Measurements from ENCODE around the gene GPX8. TPM values are rescaled to one million over a fixed set of nuclear protein-coding genes. Genes with fewer than 3 reads are reported as not detected.

The GPX8 gene
- total and polyA plus RNA-seq, 4 donors, result 0.68 to 1.2 (median 1.0) TPM

DNA sequence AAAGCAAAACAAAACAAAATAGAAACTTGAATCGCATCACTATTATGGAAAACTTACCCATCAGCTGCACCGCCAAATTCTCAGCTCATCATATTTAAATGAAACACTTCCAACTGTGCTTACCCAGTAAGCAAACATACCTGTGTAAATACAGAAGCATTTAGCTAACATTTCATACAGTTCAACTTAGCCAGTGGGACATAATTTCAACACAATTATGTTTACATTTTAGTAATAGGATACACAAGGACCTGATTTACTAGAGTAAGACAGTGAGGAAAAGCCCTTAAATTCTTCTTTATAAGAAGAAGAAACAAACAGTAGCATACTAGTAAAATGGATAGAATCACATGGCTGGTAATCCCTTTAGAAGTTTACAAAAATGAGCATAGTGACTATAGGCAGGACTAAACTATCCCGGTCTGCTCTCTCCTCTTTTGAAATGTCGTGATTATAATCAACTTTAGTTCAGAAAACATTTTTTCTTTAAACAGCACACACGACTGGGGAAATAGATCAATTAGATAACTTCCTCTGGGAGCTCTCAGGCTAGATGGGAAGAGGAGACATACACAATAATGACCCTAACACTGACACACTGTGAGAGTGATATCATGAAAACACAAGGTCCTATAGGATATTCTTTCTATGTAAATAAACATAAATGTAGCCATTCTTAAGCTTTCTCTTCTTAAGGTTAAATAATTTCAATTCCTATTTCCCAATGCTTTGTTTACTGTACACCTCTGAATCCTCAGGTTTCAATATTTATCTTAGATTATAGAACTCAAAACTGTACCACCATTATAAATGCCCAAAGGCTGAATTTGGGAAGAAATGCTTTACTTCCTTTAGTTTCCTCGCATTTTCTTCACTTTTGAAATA, 28.9 kb downstream of the GPX8 start (continued):
- TF ChIP-seq GABPA (IDR thresholded peaks at IDR 0.05 in 1 of 2, conservative IDR thresholded peaks at IDR 0.05 in 1 of 2), result no peak

DNA sequence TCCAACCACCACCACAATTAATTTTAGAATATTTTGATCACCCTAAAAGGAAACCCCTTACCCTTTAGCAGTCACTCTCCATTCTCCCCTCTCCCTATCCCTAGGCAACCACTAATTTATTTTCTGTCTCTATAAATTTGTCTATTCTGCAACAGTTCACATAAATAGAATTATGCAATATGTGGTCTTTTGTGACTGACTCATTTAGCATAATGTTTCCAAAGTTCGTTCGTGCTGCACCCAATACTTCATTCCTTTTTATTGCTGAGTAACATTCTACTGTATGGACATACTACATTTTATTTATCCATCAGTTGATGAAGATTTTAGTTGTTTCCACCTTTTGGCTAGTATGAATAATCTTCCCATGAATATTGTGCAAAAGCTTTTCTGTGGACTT, 31.2 kb downstream of the GPX8 start:
- H3K9me3 ChIP-seq (ENCODE audit: control insufficient read depth in 4 of 4, low read length in 3 of 4), result no peaks in the 10 kb centered on the region
- H3K4me1 ChIP-seq (ENCODE audit: control insufficient read depth in 4 of 4, insufficient read depth in 4 of 4, low read length in 3 of 4), result peaks cover 0 to 4% (median 0%) of the 10 kb centered on the region in 4 donors
- TF ChIP-seq FOXA1 (IDR thresholded peaks at IDR 0.05) (no peak), SP1 (IDR thresholded peaks at IDR 0.05) (no peak), EGR1 (IDR thresholded peaks at IDR 0.05; ENCODE audit: low read depth in 2 of 2) (no peak), RAD21 (IDR thresholded peaks at IDR 0.05) (no peak), RXRA (IDR thresholded peaks at IDR 0.05) (no peak), GABPA (IDR thresholded peaks at IDR 0.05 in 1 of 2, conservative IDR thresholded peaks at IDR 0.05 in 1 of 2) (no peak), HNF4A (conservative IDR thresholded peaks at IDR 0.05) (no peak), HNF4G (IDR thresholded peaks at IDR 0.05) (no peak), FOXA2 (IDR thresholded peaks at IDR 0.05) (no peak), TAF1 (conservative IDR thresholded peaks at IDR 0.05) (no peak), JUND (IDR thresholded peaks at IDR 0.05) (no peak), NR2F2 (IDR thresholded peaks at IDR 0.05) (no peak)
- TF ChIP-seq, protein P1, sequence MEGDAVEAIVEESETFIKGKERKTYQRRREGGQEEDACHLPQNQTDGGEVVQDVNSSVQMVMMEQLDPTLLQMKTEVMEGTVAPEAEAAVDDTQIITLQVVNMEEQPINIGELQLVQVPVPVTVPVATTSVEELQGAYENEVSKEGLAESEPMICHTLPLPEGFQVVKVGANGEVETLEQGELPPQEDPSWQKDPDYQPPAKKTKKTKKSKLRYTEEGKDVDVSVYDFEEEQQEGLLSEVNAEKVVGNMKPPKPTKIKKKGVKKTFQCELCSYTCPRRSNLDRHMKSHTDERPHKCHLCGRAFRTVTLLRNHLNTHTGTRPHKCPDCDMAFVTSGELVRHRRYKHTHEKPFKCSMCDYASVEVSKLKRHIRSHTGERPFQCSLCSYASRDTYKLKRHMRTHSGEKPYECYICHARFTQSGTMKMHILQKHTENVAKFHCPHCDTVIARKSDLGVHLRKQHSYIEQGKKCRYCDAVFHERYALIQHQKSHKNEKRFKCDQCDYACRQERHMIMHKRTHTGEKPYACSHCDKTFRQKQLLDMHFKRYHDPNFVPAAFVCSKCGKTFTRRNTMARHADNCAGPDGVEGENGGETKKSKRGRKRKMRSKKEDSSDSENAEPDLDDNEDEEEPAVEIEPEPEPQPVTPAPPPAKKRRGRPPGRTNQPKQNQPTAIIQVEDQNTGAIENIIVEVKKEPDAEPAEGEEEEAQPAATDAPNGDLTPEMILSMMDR (IDR thresholded peaks at IDR 0.05; ENCODE audit: low read depth, low read length, missing input control), result no peak
- TF ChIP-seq, protein P2, sequence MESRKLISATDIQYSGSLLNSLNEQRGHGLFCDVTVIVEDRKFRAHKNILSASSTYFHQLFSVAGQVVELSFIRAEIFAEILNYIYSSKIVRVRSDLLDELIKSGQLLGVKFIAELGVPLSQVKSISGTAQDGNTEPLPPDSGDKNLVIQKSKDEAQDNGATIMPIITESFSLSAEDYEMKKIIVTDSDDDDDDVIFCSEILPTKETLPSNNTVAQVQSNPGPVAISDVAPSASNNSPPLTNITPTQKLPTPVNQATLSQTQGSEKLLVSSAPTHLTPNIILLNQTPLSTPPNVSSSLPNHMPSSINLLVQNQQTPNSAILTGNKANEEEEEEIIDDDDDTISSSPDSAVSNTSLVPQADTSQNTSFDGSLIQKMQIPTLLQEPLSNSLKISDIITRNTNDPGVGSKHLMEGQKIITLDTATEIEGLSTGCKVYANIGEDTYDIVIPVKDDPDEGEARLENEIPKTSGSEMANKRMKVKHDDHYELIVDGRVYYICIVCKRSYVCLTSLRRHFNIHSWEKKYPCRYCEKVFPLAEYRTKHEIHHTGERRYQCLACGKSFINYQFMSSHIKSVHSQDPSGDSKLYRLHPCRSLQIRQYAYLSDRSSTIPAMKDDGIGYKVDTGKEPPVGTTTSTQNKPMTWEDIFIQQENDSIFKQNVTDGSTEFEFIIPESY (IDR thresholded peaks at IDR 0.05), result no peak
- TF ChIP-seq, protein P3, sequence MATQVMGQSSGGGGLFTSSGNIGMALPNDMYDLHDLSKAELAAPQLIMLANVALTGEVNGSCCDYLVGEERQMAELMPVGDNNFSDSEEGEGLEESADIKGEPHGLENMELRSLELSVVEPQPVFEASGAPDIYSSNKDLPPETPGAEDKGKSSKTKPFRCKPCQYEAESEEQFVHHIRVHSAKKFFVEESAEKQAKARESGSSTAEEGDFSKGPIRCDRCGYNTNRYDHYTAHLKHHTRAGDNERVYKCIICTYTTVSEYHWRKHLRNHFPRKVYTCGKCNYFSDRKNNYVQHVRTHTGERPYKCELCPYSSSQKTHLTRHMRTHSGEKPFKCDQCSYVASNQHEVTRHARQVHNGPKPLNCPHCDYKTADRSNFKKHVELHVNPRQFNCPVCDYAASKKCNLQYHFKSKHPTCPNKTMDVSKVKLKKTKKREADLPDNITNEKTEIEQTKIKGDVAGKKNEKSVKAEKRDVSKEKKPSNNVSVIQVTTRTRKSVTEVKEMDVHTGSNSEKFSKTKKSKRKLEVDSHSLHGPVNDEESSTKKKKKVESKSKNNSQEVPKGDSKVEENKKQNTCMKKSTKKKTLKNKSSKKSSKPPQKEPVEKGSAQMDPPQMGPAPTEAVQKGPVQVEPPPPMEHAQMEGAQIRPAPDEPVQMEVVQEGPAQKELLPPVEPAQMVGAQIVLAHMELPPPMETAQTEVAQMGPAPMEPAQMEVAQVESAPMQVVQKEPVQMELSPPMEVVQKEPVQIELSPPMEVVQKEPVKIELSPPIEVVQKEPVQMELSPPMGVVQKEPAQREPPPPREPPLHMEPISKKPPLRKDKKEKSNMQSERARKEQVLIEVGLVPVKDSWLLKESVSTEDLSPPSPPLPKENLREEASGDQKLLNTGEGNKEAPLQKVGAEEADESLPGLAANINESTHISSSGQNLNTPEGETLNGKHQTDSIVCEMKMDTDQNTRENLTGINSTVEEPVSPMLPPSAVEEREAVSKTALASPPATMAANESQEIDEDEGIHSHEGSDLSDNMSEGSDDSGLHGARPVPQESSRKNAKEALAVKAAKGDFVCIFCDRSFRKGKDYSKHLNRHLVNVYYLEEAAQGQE (IDR thresholded peaks at IDR 0.05), result no peak
- H3K36me3 ChIP-seq (ENCODE audit: control insufficient read depth in 4 of 4, insufficient read depth in 3 of 4, low read depth in 1 of 4, low read length in 3 of 4), result no peaks in the 10 kb centered on the region
- peaks cover 0 to 5% (median 1%) of the 10 kb centered on the region in 4 donors for H3K27me3 ChIP-seq (ENCODE audit: control insufficient read depth in 4 of 4, insufficient read depth in 4 of 4, low read length in 3 of 4)
- 86% methylated on average over 2 of the region's 2 CpGs for WGBS
- H3K27ac ChIP-seq (ENCODE audit: low read depth in 1 of 2, low read length in 2 of 2), result no peak overlapping the region
- no peak overlapping the region for H3K9ac ChIP-seq (ENCODE audit: low read depth in 1 of 2, low read length in 2 of 2)
- H3K4me3 ChIP-seq (ENCODE audit: low read depth in 1 of 3, low read length in 3 of 3), result no peak overlapping the region
- no peak for DNase-seq (ENCODE audit: low spot score)

Measured in liver (tissue), 9 donors.